K562 (cell line): ENCODE measurements around the gene PPM1M. TPM values are rescaled to one million over a fixed set of nuclear protein-coding genes. Genes with fewer than 3 reads are reported as not detected.

Experiments
- BCL6 ChIP-seq: fragments of 250-450 bp; sonication (Bioruptor Pico); IDR thresholded peaks from 2 replicates; pipeline ENCODE4 v1.4.0; 2020
- CCNT2 ChIP-seq: IDR thresholded peaks from 2 replicates; pipeline ENCODE4 v1.6.1; 2011; ENCODE audit warnings: borderline replicate concordance, low read depth, mild to moderate bottlenecking, moderate library complexity, mixed read lengths, low read length; ENCODE audit not compliant: insufficient read length; ENCODE audit errors: extremely low read depth
- ETV6 ChIP-seq, 3 experiments: fragments of 150-350 bp in 1 of 3; sonication (generic) in 1 of 3; formaldehyde crosslinking in 1 of 3; IDR thresholded peaks; 2 replicates each; pipeline versions ENCODE4 v1.6.1 to v1.8.0; 2014 to 2022; ENCODE audit warnings: borderline replicate concordance in 2 of 3, low read depth in 2 of 3, antibody characterized with exemption in 1 of 3, low read length in 1 of 3, mild to moderate bottlenecking in 1 of 3, missing genetic modification reagents in 1 of 3
- GABPA ChIP-seq: fragments of 200-800 bp; sonication (Bioruptor generic); conservative IDR thresholded peaks from 2 replicates; pipeline ENCODE4 v1.6.1; 2016; ENCODE audit warnings: low read depth, missing genetic modification characterization, missing compliant biosample characterization
- HOXB6 ChIP-seq: fragments of 250-450 bp; sonication (Bioruptor Pico); IDR thresholded peaks from 2 replicates; pipeline ENCODE4 v1.5.1; 2022; ENCODE audit warnings: mild to moderate bottlenecking, borderline replicate concordance
- KDM4B ChIP-seq, 2 experiments: fragments of 450-650 bp in 1 of 2; sonication (generic) in 1 of 2; IDR thresholded peaks; 2 replicates each; pipeline ENCODE4 v1.6.1; 2016 to 2017; ENCODE audit warnings: borderline replicate concordance in 2 of 2, antibody characterized with exemption in 1 of 2, low read depth in 1 of 2, mild to moderate bottlenecking in 1 of 2
- MEIS2 ChIP-seq: fragments of 450-650 bp; IDR thresholded peaks from 2 replicates; pipeline ENCODE4 v1.6.1; 2014; ENCODE audit warnings: mild to moderate bottlenecking; ENCODE audit not compliant: partially characterized antibody
- MYC ChIP-seq, 2 experiments: fragments of 250-450 bp in 1 of 2; sonication (Bioruptor Pico) in 1 of 2; IDR thresholded peaks; 2 replicates each; pipeline versions ENCODE4 v1.5.1 to v1.6.1; 2012 to 2021; ENCODE audit warnings: low read depth in 2 of 2, borderline replicate concordance in 1 of 2, improper control_type of control experiment in 1 of 2, low read length in 1 of 2, mild to moderate bottlenecking in 1 of 2, moderate library complexity in 1 of 2
- NFRKB ChIP-seq: fragments of 450-650 bp; IDR thresholded peaks from 2 replicates; pipeline ENCODE4 v1.6.1; 2016; ENCODE audit warnings: low read depth
- NR2C1 ChIP-seq, 2 experiments: fragments of 450-650 bp; IDR thresholded peaks; 2 replicates each; pipeline ENCODE4 v1.6.1; 2017; ENCODE audit warnings: mild to moderate bottlenecking in 2 of 2, antibody characterized with exemption in 1 of 2, inconsistent platforms in 1 of 2, missing compliant biosample characterization in 1 of 2, missing genetic modification characterization in 1 of 2
- OTX1 ChIP-seq: fragments of 450-650 bp; formaldehyde crosslinking; IDR thresholded peaks from 2 replicates; pipeline ENCODE4 v1.4.0; 2022; ENCODE audit warnings: mild to moderate bottlenecking
- PHB ChIP-seq: fragments of 250-450 bp; sonication (Bioruptor Pico); IDR thresholded peaks from 2 replicates; pipeline ENCODE4 v1.5.0; 2021
- POLR2A ChIP-seq: fragments of 450-650 bp; conservative IDR thresholded peaks from 2 replicates; pipeline ENCODE4 v1.6.1; 2016
- POLR2B ChIP-seq: fragments of 450-650 bp; IDR thresholded peaks from 2 replicates; pipeline ENCODE4 v1.6.1; 2018; ENCODE audit warnings: low read depth; ENCODE audit not compliant: partially characterized antibody
- POLR2G ChIP-seq: fragments of 200-400 bp; formaldehyde crosslinking; IDR thresholded peaks from 2 replicates; pipeline ENCODE4 v1.6.1; 2017; ENCODE audit warnings: low read depth, mild to moderate bottlenecking, antibody characterized with exemption, low read length, moderate library complexity
- SAFB ChIP-seq: fragments of 200-400 bp; formaldehyde crosslinking; IDR thresholded peaks from 2 replicates; pipeline ENCODE4 v1.6.1; 2017; ENCODE audit warnings: low read depth, low read length, borderline replicate concordance
- STAG1 ChIP-seq: sonication (generic); formaldehyde crosslinking; IDR thresholded peaks from 2 replicates; pipeline ENCODE4 v1.5.0; 2020; ENCODE audit warnings: missing genetic modification reagents, borderline replicate concordance
- ZNF212 ChIP-seq: fragments of 450-650 bp; formaldehyde crosslinking; IDR thresholded peaks from 2 replicates; pipeline ENCODE4 v1.4.0; 2020; ENCODE audit warnings: mild to moderate bottlenecking
- polyA plus RNA-seq, 8 experiments: library from polyadenylated mRNA; depleted of rRNA in 4 of 8; stranded (reverse) in 5 of 8; unstranded in 3 of 8; fragments of >200 nt; fragmentation: Nextera tagmentation in 2 of 8; fragmentation: Illumina TruSeq in 1 of 8; extraction: Ambion mirVana in 2 of 8; extraction: Trizol in 1 of 8; gene quantifications; 2 replicates each; pipeline versions ENCODE4 v1.2.1 to v1.2.3, GENCODE V29; 2011 to 2014; ENCODE audit warnings: inconsistent platforms in 1 of 8, missing spikeins in 1 of 8
- total RNA-seq, 7 experiments: library from RNA; depleted of rRNA in 6 of 7; stranded (reverse); fragments of >200 nt in 6 of 7; fragmentation: Illumina TruSeq in 2 of 7; extraction: Trizol in 2 of 7; gene quantifications; 2 replicates each; pipeline versions ENCODE4 v1.2.1 to v1.2.3, GENCODE V29; 2011 to 2021; ENCODE audit warnings: low replicate concordance in 1 of 7
- TF ChIP-seq, protein P1 (sequence below): sonication (generic); formaldehyde crosslinking; IDR thresholded peaks from 2 replicates; pipeline ENCODE4 v1.8.0; 2022; ENCODE audit warnings: mild to moderate bottlenecking, missing genetic modification reagents
- TF ChIP-seq, protein P2 (sequence below): fragments of 250-450 bp; sonication (Bioruptor Pico); IDR thresholded peaks from 2 replicates; pipeline ENCODE4 v1.5.0; 2022; ENCODE audit warnings: mild to moderate bottlenecking
- TF ChIP-seq, protein P3 (sequence below): fragments of 450-650 bp; IDR thresholded peaks from 2 replicates; pipeline ENCODE4 v1.6.1; 2016; ENCODE audit warnings: antibody characterized with exemption

Gene PPM1M
- total and polyA plus RNA-seq, 9 of the 15 experiments (the other 6 are each of a cell fraction or from before 2014, with no cell fraction given): 1.4 to 9.2 (median 4.4) TPM

DNA sequence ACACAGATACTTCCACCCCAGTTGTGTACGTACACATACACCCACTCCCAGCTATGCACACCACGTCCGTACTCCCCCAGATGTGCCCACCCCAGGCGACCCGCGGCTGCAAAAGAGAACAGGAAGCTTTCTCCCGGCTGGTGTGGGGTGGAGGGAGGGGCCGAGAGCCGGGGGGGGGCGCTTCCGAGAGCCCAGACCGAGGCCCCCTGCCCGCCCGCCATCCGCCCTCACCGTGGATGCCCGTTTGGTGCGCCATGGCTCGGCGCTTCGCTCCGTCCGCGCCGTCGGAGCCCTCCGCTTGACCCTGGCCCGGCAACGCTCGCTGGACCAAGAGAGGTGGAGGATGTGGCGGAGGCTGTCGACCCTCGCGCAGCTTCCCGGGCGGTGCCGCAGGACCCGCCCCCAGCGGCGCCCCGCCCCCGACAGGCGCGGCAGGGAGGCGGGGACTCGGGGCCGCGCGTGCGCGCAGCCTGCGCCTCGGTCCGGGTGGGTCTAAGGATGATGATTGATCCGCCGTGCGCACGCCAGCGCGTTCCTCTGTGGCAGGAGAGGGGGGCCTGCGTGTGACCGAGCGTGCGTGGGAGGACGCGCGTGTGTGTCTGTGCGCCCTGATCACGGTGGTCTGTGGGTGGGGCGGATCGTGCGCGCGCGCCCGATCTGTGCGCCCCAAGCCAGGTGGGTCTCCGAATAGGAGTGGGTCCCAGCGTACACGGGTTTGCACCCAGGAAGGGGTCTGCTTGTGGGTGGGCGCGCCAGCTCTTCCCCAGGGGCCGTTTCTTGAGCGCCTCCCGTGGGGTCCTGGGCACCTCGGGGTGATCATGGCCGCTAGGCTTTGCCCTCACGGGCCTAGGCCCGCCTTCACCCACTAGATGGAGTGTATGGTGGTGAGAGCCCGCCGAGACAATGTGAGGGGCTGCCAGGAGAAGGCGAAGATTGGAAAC is 6.5 kb upstream of the PPM1M start, which contains the start of gene TWF2 (continued):
- TF ChIP-seq, protein P1, sequence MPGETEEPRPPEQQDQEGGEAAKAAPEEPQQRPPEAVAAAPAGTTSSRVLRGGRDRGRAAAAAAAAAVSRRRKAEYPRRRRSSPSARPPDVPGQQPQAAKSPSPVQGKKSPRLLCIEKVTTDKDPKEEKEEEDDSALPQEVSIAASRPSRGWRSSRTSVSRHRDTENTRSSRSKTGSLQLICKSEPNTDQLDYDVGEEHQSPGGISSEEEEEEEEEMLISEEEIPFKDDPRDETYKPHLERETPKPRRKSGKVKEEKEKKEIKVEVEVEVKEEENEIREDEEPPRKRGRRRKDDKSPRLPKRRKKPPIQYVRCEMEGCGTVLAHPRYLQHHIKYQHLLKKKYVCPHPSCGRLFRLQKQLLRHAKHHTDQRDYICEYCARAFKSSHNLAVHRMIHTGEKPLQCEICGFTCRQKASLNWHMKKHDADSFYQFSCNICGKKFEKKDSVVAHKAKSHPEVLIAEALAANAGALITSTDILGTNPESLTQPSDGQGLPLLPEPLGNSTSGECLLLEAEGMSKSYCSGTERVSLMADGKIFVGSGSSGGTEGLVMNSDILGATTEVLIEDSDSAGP (CRISPR knock-in tag): no peak
- TF ChIP-seq SAFB (peak; percentile 91), NFRKB (peak; percentile 40), POLR2G (peak; percentile 88), POLR2A (peak; percentile 73), ZNF212 (CRISPR knock-in tag) (no peak), BCL6 (CRISPR knock-in tag) (no peak), HOXB6 (CRISPR knock-in tag) (no peak), CCNT2 (peak; percentile 30), MYC (IDR thresholded peaks at IDR 0.05; ENCODE audit: low read depth, low read length) (no peak), MYC (CRISPR knock-in tag; IDR thresholded peaks at IDR 0.05; ENCODE audit: borderline replicate concordance, low read depth) (peak; percentile 55; the same call in 1 of the 2 replicates), MEIS2 (peak; percentile 92), STAG1 (CRISPR knock-in tag) (no peak), PHB (CRISPR knock-in tag) (peak; percentile 63; the same call in 1 of the 2 replicates), OTX1 (CRISPR knock-in tag) (no peak), GABPA (0 out of 2 replicates have a peak, but pooled peaks have one; percentile 29), POLR2B (peak; percentile 49), ETV6 (IDR thresholded peaks at IDR 0.05; ENCODE audit: borderline replicate concordance in 1 of 2, low read depth in 2 of 2, low read length in 1 of 2) (no peak), ETV6 (CRISPR knock-in tag; IDR thresholded peaks at IDR 0.05; ENCODE audit: borderline replicate concordance) (no peak), KDM4B (IDR thresholded peaks at IDR 0.05; ENCODE audit: borderline replicate concordance in 2 of 2, low read depth in 1 of 2) (no peak), NR2C1 (IDR thresholded peaks at IDR 0.05) (no peak), NR2C1 (tag; IDR thresholded peaks at IDR 0.05) (no peak)
- TF ChIP-seq, protein P2, sequence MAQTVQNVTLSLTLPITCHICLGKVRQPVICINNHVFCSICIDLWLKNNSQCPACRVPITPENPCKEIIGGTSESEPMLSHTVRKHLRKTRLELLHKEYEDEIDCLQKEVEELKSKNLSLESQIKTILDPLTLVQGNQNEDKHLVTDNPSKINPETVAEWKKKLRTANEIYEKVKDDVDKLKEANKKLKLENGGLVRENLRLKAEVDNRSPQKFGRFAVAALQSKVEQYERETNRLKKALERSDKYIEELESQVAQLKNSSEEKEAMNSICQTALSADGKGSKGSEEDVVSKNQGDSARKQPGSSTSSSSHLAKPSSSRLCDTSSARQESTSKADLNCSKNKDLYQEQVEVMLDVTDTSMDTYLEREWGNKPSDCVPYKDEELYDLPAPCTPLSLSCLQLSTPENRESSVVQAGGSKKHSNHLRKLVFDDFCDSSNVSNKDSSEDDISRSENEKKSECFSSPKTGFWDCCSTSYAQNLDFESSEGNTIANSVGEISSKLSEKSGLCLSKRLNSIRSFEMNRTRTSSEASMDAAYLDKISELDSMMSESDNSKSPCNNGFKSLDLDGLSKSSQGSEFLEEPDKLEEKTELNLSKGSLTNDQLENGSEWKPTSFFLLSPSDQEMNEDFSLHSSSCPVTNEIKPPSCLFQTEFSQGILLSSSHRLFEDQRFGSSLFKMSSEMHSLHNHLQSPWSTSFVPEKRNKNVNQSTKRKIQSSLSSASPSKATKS (CRISPR knock-in tag): no peak
- TF ChIP-seq, protein P3, sequence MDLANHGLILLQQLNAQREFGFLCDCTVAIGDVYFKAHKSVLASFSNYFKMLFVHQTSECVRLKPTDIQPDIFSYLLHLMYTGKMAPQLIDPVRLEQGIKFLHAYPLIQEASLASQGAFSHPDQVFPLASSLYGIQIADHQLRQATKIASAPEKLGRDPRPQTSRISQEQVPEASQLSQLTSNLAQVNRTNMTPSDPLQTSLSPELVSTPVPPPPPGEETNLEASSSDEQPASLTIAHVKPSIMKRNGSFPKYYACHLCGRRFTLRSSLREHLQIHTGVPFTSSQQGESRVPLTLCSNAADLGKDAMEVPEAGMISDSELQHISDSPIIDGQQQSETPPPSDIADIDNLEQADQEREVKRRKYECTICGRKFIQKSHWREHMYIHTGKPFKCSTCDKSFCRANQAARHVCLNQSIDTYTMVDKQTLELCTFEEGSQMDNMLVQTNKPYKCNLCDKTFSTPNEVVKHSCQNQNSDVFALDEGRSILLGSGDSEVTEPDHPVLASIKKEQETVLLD: peak; percentile 77
